ENCODE measurements around the gene ZFHX3. TPM values are rescaled to one million over a fixed set of nuclear protein-coding genes. Genes with fewer than 3 reads are reported as not detected.
"Not testable (repeated sequence)": the region's sequence is repeated elsewhere in the genome, so short reads cannot be mapped to it uniquely, and the experiment has no call there.

ZFHX3 gene
- total RNA-seq, 1 donor from 2014 or later, result 48.5 TPM

- peak overlapping the region; percentile 5 for H3K4me3 Mint-ChIP-seq
- H3K27me3 Mint-ChIP-seq, result no peaks in the 10 kb centered on the region
- peaks cover 4% of the 10 kb centered on the region for H3K9me3 Mint-ChIP-seq
- no peak for DNase-seq (ENCODE audit: extremely low spot score, unreplicated experiment)
- H3K36me3 Mint-ChIP-seq, result peaks cover 11% of the 10 kb centered on the region
- peaks cover 46% of the 10 kb centered on the region for H3K4me1 Mint-ChIP-seq (ENCODE audit: unreplicated experiment)
- peak overlapping the region; percentile 67 for H3K27ac Mint-ChIP-seq
- TF ChIP-seq CTCF (conservative IDR thresholded peaks at IDR 0.05), result no peak
Measured at GRCh38 chr16:73000020-73000906, 47.7 kb downstream of the ZFHX3 start.

GRCh38 chr16:72999541-73000019, 48.3 kb downstream of the ZFHX3 start:
- TF ChIP-seq CTCF (conservative IDR thresholded peaks at IDR 0.05), result no peak
- no peak for DNase-seq (ENCODE audit: extremely low spot score, unreplicated experiment)
- Mint-ChIP-seq H3K27ac (peak overlapping the region; percentile 23), H3K9me3 (peaks cover 4% of the 10 kb centered on the region), H3K36me3 (peaks cover 7% of the 10 kb centered on the region), H3K4me3 (peak overlapping the region; percentile 4), H3K27me3 (no peaks in the 10 kb centered on the region), H3K4me1 (ENCODE audit: unreplicated experiment) (peaks cover 53% of the 10 kb centered on the region)

- Mint-ChIP-seq H3K9me3 (peaks cover 4% of the 10 kb centered on the region), H3K4me3 (peak overlapping the region; percentile 83), H3K27ac (peak overlapping the region; percentile 97), H3K36me3 (peaks cover 15% of the 10 kb centered on the region), H3K4me1 (ENCODE audit: unreplicated experiment) (peaks cover 74% of the 10 kb centered on the region), H3K27me3 (no peaks in the 10 kb centered on the region)
- TF ChIP-seq CTCF (conservative IDR thresholded peaks at IDR 0.05), result no peak
- no peak for DNase-seq (ENCODE audit: extremely low spot score, unreplicated experiment)
Measured at GRCh38 chr16:72997141-72997542, 50.8 kb downstream of the ZFHX3 start.

GRCh38 chr16:72996291-72997062, 51.5 kb downstream of the ZFHX3 start:
- no peaks in the 10 kb centered on the region for H3K27me3 Mint-ChIP-seq
- H3K36me3 Mint-ChIP-seq, result peaks cover 15% of the 10 kb centered on the region
- TF ChIP-seq CTCF (conservative IDR thresholded peaks at IDR 0.05), result no peak
- peak overlapping the region; percentile 97 for H3K27ac Mint-ChIP-seq
- H3K4me3 Mint-ChIP-seq, result peak overlapping the region; percentile 83
- H3K4me1 Mint-ChIP-seq (ENCODE audit: unreplicated experiment), result peaks cover 77% of the 10 kb centered on the region
- peaks cover 4% of the 10 kb centered on the region for H3K9me3 Mint-ChIP-seq
- DNase-seq (ENCODE audit: extremely low spot score, unreplicated experiment), result no peak

GRCh38 chr16:72995882-72996270, 52.1 kb downstream of the ZFHX3 start:
- DNase-seq (ENCODE audit: extremely low spot score, unreplicated experiment); H3K4me3 Mint-ChIP-seq; H3K9me3 Mint-ChIP-seq; H3K27me3 Mint-ChIP-seq: not testable (repeated sequence)
- Mint-ChIP-seq H3K36me3 (peaks cover 15% of the 10 kb centered on the region), H3K27ac (peak overlapping the region; percentile 97), H3K4me1 (ENCODE audit: unreplicated experiment) (peaks cover 75% of the 10 kb centered on the region)

Measured in type B pancreatic cell (in vitro differentiated cells).